NCI-H2227 (cell line): ENCODE measurements around the gene TCP11.

Experiments
- DNase-seq: peaks from one replicate; lab custom pipeline; 2025; ENCODE audit not compliant: unreplicated experiment; lab: John Stamatoyannopoulos, UW

The TCP11 gene

DNA sequence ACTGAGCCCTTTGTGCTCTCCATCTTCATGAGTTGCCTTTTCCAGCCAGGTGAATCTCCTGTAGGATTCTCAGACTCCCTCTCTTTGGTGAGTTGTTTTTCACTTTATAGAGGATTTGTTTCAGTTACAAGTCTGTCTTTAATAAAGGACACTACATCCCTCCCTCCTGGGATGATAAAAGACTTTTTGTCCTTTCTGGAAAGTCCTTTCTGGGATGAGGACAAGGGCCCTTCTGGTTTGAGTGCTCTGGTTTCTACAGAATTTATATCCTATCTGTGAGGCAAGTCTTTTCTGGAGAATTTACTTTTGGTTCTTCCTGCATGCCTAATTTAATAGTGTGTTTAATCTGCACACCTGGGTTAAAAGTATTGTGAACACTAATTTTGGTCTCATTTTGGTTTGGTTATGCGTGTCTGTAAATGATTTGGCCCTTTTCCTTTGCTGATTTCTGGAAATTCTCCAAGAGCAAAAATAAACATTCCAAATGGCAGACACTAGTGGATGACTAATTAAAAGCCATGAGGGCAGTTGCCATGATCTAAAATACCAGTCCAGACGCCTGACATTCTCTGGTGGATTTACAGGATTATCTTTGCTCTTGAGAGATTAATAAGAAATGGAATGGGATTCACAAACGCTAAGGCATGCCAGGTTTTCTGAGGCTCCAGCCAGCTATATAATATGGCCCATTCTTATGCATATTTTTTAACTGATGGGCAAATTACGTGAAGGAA lies 44.8 kb downstream of the TCP11 start:
- no peak for DNase-seq

GRCh38 chr6:35094183-35094582 lies 47.0 kb downstream of the TCP11 start:
- DNase-seq = no peak

- DNase-seq = no peak
Observed at GRCh38 chr6:35093783-35094182, 47.4 kb downstream of the TCP11 start.

GRCh38 chr6:35093118-35093445 lies 48.1 kb downstream of the TCP11 start:
- DNase-seq = no peak

- DNase-seq = no peak
Observed at GRCh38 chr6:35092362-35093117, 48.6 kb downstream of the TCP11 start.

GRCh38 chr6:35091346-35092083 lies 49.6 kb downstream of the TCP11 start:
- DNase-seq = no peak

DNA sequence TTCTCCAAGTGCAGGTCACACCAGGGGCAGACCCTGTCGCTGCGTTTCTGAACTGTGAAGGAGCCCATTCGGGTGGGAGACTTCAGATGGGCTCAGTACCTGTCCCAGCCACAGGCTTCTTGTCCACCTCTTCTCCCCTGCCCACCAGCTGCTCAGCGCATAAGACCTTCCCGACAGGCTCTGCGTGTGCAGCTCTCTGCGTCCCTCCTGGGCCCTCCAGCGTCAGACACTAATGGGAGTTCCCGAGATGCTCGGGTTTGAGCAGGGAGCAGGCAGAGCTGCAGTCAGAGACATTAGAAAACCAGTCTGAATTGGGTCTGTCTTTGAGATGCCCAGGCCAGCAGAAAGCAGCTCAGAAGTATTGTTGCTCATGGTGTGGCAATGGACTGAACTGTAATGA lies 50.4 kb downstream of the TCP11 start:
- DNase-seq = no peak

GRCh38 chr6:35089935-35090505 lies 51.1 kb downstream of the TCP11 start:
- DNase-seq = no peak

DNA sequence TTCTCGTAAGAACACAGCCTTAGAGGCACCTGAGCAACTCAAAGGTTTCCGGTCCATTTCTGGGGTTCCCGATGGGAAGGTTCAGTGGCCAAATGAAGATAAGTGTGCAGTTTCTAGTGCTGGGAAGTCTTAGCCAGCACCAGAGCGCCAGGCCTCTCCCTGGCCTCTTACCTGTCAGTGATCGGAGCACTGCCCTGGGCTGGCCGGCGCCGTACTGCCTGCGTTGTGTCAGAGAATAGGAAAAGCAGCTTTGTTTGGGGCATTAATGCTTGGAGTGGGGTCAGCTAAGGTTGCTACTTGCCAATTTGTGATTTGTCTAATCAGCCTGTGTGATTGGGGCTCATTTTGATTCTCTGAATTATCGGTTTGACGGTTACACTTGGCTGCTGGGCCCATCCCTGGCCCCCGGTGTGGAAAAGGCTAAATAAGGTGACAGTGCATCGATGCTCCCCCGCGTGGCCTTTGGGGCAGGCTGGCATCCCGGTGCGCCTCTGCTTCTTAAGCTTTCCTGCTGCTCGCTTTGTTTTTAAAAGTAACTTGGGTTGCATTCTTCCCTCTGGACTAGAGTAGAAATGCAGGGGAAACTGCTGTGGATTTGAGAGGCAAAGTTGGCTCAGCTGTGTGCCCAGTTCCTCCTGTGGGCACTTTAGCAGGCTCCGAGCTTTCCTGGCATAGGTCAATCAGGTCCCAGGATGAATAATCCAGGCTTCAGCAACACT lies 51.8 kb downstream of the TCP11 start:
- no peak for DNase-seq

DNA sequence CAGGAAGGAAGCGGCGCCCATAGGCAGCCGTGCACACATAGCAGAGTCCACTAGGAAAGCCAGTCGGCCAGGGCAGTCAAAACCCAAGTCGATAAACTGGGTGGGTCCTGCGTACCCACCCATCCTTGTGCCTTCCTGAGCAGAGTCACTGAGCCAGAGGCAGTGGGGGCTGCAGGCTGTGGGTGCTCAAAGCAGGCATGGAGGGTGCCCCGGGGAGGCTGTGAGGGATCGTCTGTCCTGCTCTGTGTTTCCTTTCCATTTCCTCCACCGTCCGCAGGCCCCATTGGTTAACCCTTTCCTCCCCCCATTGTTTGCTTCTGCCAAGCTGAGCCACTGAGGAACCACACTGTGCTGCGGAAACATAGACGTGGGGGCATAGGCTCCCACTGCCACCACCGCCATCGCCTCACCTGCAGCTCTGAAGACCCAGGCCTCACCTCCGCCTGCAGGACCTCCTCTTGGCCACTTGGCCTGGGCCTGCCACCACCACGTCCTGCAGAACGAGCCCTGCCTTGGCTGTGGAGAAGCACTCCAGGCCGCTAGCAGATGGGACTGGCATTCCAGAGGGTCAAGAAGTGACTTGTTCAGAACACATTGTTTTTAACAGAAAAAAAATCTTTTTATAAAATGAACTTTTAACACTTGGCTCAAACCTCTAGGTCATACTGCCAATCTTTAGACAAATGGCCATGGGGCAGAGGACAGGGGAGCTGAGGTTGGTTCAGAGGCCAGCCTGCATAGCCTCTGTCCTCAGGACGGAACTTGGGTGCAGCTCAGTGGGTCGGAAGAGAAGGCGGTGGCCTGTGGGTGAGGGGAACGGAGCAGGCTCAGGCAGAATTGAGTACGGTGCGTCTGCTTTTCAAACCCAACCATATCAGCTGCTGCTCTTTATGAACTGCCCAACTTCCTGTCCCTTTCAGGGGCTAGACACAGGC lies 52.6 kb downstream of the TCP11 start:
- DNase-seq = no peak

- no peak for DNase-seq
Observed at GRCh38 chr6:35087361-35088280, 53.5 kb downstream of the TCP11 start.

GRCh38 chr6:35086636-35087360 lies 54.3 kb downstream of the TCP11 start:
- DNase-seq = no peak

- DNase-seq = no peak
Observed at GRCh38 chr6:35086282-35086632, 54.9 kb downstream of the TCP11 start.

GRCh38 chr6:35085359-35086281 lies 55.5 kb downstream of the TCP11 start:
- DNase-seq = no peak

GRCh38 chr6:35084511-35085203 lies 56.5 kb downstream of the TCP11 start:
- no peak for DNase-seq

- DNase-seq = no peak
Observed at GRCh38 chr6:35084041-35084491, 57.1 kb downstream of the TCP11 start.

GRCh38 chr6:35083507-35083906 lies 57.6 kb downstream of the TCP11 start:
- DNase-seq = no peak
